Heart left ventricle (tissue), 16 donors: ENCODE measurements around the gene CPA4. TPM values are rescaled to one million over a fixed set of nuclear protein-coding genes. Genes with fewer than 3 reads are reported as not detected.

ENCODE experiments used
- ATAC-seq, 4 donors: fragments of 200-7000 bp; cut with Tn5 transposase; one replicate each; pipeline ENCODE4 v1.9.1; 2020 to 2022; ENCODE audit warnings: moderate library complexity in 4 of 4, mild to moderate bottlenecking in 3 of 4, moderate number of reproducible peaks in 1 of 4
- DNase-seq, 5 donors: peaks; one replicate each; pipeline ENCODE4 v3.0.0-alpha.2; 2020
- H3K27ac ChIP-seq, 12 donors: fragments of 200-600 bp; sonication (generic) in 4 of 12; one replicate each; pipeline versions ENCODE4 v1.5.0 to v1.8.0; 2016 to 2022; ENCODE audit warnings: mild to moderate bottlenecking in 2 of 12
- H3K27me3 ChIP-seq, 9 donors: fragments of 200-600 bp; sonication (generic) in 2 of 9; one replicate each; pipeline versions ENCODE4 v1.5.1 to v1.8.0; 2016 to 2022; ENCODE audit warnings: mild to moderate bottlenecking in 3 of 9
- H3K36me3 ChIP-seq, 9 donors: fragments of 200-600 bp; sonication (generic) in 2 of 9; one replicate each; pipeline versions ENCODE4 v1.5.0 to v1.8.0; 2018 to 2022; ENCODE audit warnings: mild to moderate bottlenecking in 2 of 9
- H3K4me1 ChIP-seq, 12 donors: fragments of 200-600 bp; sonication (generic) in 4 of 12; one replicate each; pipeline versions ENCODE4 v1.5.0 to v1.8.0; 2016 to 2022; ENCODE audit warnings: mild to moderate bottlenecking in 3 of 12
- H3K4me3 ChIP-seq, 12 donors: fragments of 200-600 bp; sonication (generic) in 4 of 12; one replicate each; pipeline versions ENCODE4 v1.5.0 to v1.8.0; 2017 to 2022; ENCODE audit warnings: mild to moderate bottlenecking in 9 of 12, moderate library complexity in 4 of 12
- H3K9me3 ChIP-seq, 12 donors: fragments of 200-600 bp; sonication (generic) in 4 of 12; one replicate each; pipeline versions ENCODE4 v1.5.0 to v1.8.0; 2016 to 2022; ENCODE audit warnings: mild to moderate bottlenecking in 1 of 12
- CTCF ChIP-seq, 12 donors: fragments of 200-600 bp; sonication (generic) in 4 of 12; IDR thresholded peaks; one replicate each; pipeline versions ENCODE4 v1.5.0 to v1.8.0; 2018 to 2022; ENCODE audit warnings: antibody characterized with exemption in 12 of 12, mild to moderate bottlenecking in 5 of 12
- POLR2A ChIP-seq, 2 donors: fragments of 450-650 bp; IDR thresholded peaks; one replicate each; pipeline ENCODE4 v1.6.1; 2017; ENCODE audit warnings: antibody characterized with exemption in 2 of 2, mild to moderate bottlenecking in 2 of 2, moderate library complexity in 2 of 2
- WGBS, 4 donors: extraction: QIAGEN DNeasy Blood & Tissue Kit in 2 of 4; methylation state at CpG; one replicate each; pipeline versions ENCODE4 v1.1.5 to v1.1.7; 2013 to 2018; 5-methylcytosine and 5-hydroxymethylcytosine counted together
- intact Hi-C, 10 donors: fragments of 100-400 bp; cut with DNase I; formaldehyde crosslinking; loops; one replicate each; pipeline versions ENCODE4 v1.11.1 to v1.14.2; 2022
- polyA plus RNA-seq, 2 donors: library from polyadenylated mRNA; stranded (reverse); fragments of 200-250 nt; gene quantifications; one replicate each; pipeline ENCODE4 v1.2.3, GENCODE V29; 2013
- total RNA-seq, 9 donors: library from RNA; depleted of rRNA in 2 of 9; stranded (reverse); fragments of >200 nt in 2 of 9; fragmentation: NEBNext Ultra II Directional in 3 of 9; extraction: Animal tissue kit (Norgen Biotek cat#: 25700) in 3 of 9; gene quantifications; one replicate each; pipeline versions ENCODE4 v1.1.0 to v1.2.4, GENCODE V29; 2016 to 2023
- donor health status: ischemic (EF 13 %, LVEDD 7.1; RV severe dilation, severe dysfunction).
- donor health status: healthy with polysubstance abuse.
- donor health status: DM: no; HTN: yes; CAD: no.
- donor health status: DM: no; HTN: no; CAD: no.
- donor health status: ischemic (EF 25% LVEDD 6.9; RV normal size, moderate dysfunction).
- donor health status: ischemic (EF 25% LVEDD 5.7; RV mildly dilated, moderate dysfunction).
- donor health status: healthy.
- donor health status: DM: yes; HTN: yes; CAD: no.
- donor health status: ischemic (EF 35%, LVEDD 5.7; RV mildly dilated, moderate dysfunction).
- donor health status: nonischemic (EF 11% LVEDD 7.7; RV severe dilation, severe dysfunction).
- donor health status: DM: yes; HTN: yes; CAD: no.
- donor health status: PGD.
- donor health status: ischemic (EF 29% LVEDD 5.4; RV normal size, mild dysfunction).
- donor health status: nonischemic (EF 23%, LVEDD 6.1; RV moderate dilation, normal function).

Gene CPA4
- total and polyA plus RNA-seq, 11 donors = 0.06 to 22.2 (median 0.27) TPM; not detected in 7

- H3K27ac ChIP-seq = no peak overlapping the region
- H3K27me3 ChIP-seq = no peaks in the 10 kb centered on the region
- intact Hi-C loops = no loop called here
- TF ChIP-seq POLR2A (IDR thresholded peaks at IDR 0.05) (no peak), CTCF (IDR thresholded peaks at IDR 0.05) (no peak)
- DNase-seq (no peak), ATAC-seq (no peak)
- H3K4me1 ChIP-seq = peaks cover 0 to 8% (median 0%) of the 10 kb centered on the region in 12 donors
- H3K9me3 ChIP-seq = no peaks in the 10 kb centered on the region
- no peak overlapping the region for H3K4me3 ChIP-seq
- WGBS, 4 donors = 79 to 89% (median 88%) methylated on average over 8 of the region's 8 CpGs
- no peaks in the 10 kb centered on the region for H3K36me3 ChIP-seq
Measured at GRCh38 chr7:130293521-130293920, 560 bp downstream of the CPA4 start.

GRCh38 chr7:130294314-130294713 is 1.4 kb downstream of the CPA4 start:
- Histone ChIP-seq H3K36me3 (no peaks in the 10 kb centered on the region), H3K27me3 (no peaks in the 10 kb centered on the region), H3K9me3 (no peaks in the 10 kb centered on the region), H3K27ac (no peak overlapping the region), H3K4me3 (no peak overlapping the region), H3K4me1 (peaks cover 0 to 8% (median 0%) of the 10 kb centered on the region in 12 donors)
- intact Hi-C loops = no loop called here
- 75 to 90% (median 85%) methylated on average over 5 of the region's 5 CpGs for WGBS, 4 donors
- DNase-seq (no peak), ATAC-seq (no peak)
- TF ChIP-seq CTCF (IDR thresholded peaks at IDR 0.05) = no peak
- TF ChIP-seq POLR2A (IDR thresholded peaks at IDR 0.05) = no peak

GRCh38 chr7:130296221-130296951 is 3.4 kb downstream of the CPA4 start:
- no peak for ATAC-seq
- no peak for TF ChIP-seq POLR2A (IDR thresholded peaks at IDR 0.05)
- WGBS, 4 donors = 89 to 93% (median 92%) methylated on average over 13 of the region's 13 CpGs
- intact Hi-C loops = no loop called here
- Histone ChIP-seq H3K4me3 (no peak overlapping the region), H3K36me3 (no peaks in the 10 kb centered on the region), H3K27me3 (no peaks in the 10 kb centered on the region), H3K27ac (no peak overlapping the region), H3K9me3 (no peaks in the 10 kb centered on the region), H3K4me1 (peaks cover 0 to 8% (median 0%) of the 10 kb centered on the region in 12 donors)
- DNase-seq = no peak

- H3K27ac ChIP-seq = no peak overlapping the region
- peaks cover 0 to 3% (median 0%) of the 10 kb centered on the region in 12 donors for H3K4me1 ChIP-seq
- no peak for TF ChIP-seq CTCF (IDR thresholded peaks at IDR 0.05)
- no peak overlapping the region for H3K4me3 ChIP-seq
- 85 to 87% (median 87%) methylated on average over 16 to 20 of the region's 20 CpGs for WGBS, 4 donors
- no peak for ATAC-seq
- DNase-seq = no peak
- H3K36me3 ChIP-seq = no peaks in the 10 kb centered on the region
- intact Hi-C loops = no loop called here
- H3K27me3 ChIP-seq = no peaks in the 10 kb centered on the region
- no peaks in the 10 kb centered on the region for H3K9me3 ChIP-seq
Measured at GRCh38 chr7:130297628-130298543, 4.9 kb downstream of the CPA4 start.
